HG03196 (cell line): ENCODE data around the gene CDH16.
"Not testable (repeated sequence)": the region's sequence is repeated elsewhere in the genome, so short reads cannot be mapped to it uniquely, and the experiment has no call there.

Source experiments
- ATAC-seq: cut with Tn5 transposase; IDR thresholded peaks from one replicate; pipeline ENCODE4 v1.9.1; 2021; ENCODE audit not compliant: unreplicated experiment

The CDH16 gene

DNA sequence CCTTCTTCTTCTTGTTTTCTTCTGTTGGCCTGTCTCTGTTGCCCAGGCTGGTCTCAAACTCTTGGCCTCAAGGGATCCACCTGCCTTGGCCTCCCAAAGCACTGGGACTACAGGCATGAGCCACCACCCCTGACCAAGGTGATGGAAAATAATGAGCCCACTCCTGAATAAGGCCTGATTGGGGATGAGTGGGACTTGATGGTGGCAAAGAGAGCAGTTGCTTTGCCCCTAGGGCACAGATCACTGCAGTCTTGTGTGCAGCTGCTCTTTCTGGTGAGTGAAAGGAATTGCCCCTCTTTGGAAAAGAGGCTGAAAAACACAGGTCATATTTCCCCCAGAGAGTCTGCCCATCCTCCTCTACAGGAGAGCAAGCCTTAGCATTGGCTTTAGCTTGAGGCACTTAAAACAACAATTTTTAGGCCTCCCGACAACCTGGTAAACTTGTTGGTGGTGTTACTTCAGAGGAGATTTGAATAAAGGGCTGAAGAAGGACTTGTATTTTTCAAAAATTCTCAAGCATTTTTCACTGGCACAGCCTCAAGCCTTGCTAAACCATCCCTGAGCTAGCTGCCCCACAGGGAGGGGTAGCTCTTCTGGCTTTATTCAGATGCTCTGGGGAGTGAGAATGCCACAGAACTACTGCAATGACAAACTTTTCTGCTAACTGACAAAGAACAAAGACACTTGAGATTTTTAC is 44.5 kb downstream of the CDH16 start:
- ATAC-seq: no peak

DNA sequence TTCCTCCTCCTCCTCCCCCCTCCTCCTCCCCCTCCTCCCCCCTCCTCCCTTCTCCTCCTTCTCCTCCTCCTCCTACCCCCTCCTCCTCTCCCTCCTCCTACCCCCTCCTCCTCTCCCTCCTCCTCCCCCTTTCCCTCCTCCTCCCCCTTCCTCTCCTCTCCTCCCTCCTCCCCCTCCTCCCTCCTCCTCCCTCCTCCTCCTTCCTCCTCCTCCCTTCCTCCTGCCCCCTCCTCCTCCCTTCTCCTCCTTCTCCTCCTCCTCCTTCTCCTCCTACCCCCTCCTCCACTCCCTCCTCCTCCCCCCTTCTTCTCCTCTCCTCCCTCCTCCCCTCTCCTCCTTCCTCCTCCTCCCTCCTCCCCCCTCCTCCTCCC is 45.0 kb downstream of the CDH16 start:
- ATAC-seq: no peak

DNA sequence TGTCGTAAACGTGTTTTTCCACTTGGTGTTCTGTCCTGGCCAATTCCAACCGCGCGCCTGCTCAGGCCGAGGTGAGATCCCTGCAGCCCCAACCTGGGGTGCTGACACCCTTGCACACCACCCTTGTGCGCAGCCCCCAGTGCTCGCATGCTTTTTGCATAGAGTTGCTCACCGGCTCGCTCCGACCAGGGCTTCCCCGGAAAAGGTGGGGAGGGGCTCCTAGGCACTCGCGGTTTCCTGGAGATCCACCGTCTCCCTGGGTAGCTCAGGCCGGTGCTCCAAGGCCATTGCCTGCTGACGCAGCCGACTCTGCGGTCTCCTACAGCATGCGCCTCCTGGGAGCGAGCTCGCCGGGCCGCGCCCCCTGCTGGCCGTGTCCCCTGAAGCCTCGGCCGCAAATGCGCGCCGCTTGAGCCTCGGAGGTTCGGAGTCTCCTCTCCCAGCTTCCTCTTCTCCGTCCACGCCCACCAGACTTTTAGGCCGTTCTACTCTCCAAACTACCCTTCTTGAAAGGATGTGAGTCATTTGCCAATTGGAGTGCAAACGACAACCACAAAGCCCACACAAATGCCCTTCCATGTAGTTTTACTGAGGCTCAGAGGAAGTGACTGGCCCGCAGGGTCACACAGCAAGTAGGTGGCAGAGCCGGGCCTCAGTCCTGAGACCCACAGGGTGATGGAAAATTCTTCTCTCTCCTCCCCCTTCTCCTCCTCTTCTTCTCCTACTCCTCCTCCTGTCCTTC is 45.6 kb downstream of the CDH16 start:
- peak; percentile 81 for ATAC-seq

DNA sequence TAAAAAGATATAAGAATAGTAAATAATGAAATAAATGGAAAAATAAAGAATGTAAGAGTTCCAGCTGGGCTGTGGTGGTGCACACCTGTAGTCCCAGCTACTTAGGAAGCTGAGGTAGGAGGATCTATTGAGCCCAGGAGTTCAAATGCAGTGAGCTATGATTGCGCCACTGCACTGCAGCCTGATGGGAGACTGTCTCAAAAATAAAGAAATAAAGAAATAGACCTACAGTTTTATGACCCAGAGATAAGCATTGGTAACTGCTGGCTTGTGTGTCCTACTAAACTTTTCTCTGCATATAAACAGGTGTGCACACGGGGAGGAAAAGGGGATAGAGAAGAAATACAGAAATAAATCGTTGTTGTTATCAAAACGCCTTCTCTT is 46.1 kb downstream of the CDH16 start:
- no peak for ATAC-seq

DNA sequence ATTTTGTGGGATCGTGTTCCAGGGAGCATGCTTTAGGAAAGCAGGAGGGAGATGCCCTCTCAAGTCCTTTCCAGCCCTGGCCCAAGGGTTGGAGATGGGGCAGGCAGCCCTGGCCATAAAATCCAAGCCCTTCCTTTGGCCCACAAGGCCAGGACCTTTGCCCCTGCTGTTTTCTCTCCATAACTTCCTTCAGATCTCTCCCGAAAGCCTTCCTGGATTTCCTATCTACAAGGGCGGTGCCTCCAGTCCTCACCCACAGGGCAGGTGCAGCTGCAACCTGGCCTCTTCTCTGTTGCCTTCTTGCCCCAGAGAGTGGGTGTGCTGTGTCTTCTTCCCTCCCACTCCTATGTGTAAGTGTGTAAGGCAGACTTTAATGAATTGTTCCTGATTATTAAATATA is 46.8 kb downstream of the CDH16 start:
- ATAC-seq: no peak

DNA sequence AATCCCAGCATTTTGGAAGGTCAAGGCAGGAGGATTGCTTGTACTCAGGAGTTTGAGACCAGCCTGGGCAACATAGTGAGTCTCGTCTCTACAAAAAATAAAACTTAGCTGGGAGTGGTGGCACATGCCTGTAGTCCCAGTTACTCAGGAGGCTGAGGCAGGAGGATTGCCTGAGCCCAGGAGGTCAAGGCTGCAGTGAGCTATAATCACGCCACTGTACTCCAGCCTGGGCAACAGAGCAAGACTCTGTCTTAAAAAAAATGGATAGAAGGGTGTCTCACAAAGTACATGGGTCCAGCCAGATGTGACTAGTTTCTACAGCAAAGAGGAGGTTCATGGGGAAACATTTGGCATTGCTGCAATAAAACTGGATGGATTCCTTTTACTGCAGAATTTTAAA is 47.3 kb downstream of the CDH16 start:
- ATAC-seq: not testable (repeated sequence)

DNA sequence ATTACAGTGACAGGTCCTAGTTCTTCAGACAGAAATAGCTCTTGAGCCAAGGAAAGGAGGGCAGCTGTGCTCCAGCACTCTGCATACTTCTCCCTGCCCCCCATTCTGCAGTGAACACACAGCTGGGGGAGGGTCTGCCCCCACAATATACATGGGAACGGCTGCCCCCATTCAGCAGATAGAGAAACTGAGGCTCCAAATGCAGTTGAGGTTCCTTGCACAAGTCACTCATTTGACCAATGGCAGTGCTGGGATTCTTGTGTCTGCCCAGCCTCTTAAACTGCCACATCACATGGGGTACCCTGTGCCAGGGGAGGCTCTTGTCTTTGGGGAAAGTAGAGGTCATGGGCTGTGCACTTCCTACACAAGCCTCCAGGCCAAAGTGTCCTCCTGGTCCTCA is 49.3 kb downstream of the CDH16 start:
- ATAC-seq: no peak

DNA sequence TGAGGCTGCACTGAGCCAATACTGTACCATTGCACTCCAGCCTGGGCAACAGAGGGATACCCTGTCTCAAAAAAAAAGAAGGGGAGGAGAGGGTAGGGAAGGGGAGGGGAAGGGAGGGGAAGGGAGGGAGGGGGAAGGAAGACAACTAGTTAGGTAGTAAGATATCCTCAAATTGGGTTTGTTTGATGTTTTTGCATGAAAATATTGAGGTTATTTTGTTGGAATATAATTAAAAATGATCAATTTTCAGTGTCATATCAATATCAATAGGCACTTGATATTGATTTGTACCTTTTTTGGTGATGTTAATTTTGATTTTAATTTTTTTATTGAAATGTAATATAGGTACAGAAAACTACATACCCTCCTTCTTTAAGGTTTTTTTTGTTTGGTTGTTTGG is 55.0 kb downstream of the CDH16 start:
- ATAC-seq: no peak

DNA sequence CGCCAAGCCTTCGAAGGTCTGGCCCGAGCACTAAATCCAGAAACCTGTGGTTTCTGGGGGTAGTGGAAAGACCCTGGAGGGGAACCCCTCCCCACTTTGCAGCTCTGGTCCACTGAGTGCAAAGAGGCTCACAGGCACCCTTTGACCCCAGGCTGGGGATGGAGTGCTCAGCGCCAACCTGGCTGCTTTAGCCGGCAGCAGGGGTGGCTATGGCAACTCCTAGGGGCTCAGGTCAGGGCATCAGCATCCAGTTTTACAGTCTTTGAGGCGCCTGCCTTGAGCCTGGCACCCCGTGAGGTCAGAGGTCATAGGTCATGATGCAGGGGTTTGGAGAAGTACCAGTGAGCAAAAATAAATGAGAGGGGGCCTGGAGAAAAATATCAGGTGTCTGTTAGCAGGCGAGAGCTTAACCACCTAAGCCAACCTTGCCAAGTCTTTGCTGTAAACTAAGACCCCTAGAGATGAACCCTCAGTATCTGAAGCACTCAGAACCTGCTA is 56.6 kb downstream of the CDH16 start:
- ATAC-seq: no peak

DNA sequence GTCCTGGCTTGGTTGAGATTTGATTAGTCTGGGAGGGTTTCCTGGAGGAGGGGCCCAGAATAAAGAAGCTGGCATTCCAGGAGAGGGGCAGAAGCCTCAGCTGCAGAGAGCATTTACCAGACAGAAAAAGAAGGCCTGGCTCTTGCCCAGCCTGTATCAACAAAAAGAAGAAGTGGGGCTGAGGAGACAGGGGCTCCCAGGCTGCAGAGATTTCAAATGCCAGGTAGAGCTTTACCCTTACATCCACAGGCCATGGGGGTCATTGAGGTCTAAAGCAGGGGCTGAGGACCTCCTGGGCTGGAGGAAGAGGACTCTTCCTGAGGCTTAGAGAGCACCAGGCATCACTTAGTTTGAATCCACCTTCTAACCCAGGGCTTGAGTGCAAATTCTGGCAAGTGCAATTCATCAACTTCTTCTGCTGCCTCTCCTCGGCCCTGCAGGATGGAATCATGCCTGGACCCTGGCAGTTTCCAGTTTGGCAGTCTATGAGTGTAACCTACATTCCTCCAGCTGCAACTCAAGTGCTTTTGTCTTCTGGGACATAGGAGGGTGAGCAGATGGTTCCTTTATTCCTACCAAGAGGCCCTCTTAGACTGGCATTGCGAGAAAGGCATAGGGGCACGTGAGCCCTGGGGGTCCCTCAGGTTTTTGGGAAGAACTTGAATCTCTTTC is 59.2 kb downstream of the CDH16 start:
- no peak for ATAC-seq

DNA sequence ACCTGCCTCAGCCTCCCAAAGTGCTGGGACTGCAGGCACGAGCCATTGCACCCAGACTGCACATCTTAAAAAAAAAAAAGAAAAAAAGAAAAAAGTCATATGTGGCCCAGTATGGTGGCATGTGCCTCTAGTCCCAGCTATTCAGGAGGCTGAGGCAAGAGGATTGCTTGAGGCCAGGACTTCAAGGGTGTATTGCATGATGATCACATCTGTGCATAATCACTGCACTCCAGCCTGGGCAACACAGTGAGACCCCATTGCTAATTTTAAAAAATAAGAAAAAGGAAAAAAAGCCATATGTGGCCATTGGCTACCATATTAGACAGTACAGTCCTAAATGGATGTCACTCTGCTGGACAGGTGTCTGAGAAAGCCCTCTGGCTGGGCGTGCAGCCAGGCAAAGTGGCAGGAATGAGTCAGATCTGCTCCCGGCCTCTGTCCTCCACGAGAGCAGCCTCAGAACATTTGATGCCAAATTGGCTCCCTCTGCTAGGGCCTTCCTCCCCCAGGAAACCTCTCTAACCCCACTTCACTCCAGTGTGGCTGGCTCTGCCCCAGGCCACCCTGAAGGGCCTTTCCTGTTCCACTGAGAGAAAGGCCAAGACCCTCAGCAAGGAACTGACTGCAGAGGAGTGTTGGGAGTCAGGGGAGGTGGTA is 59.8 kb downstream of the CDH16 start:
- ATAC-seq: no peak
